Hepatocyte (in vitro differentiated cells): Measurements from ENCODE around the gene EHD1. TPM values are rescaled to one million over a fixed set of nuclear protein-coding genes. Genes with fewer than 3 reads are reported as not detected.

Source experiments
- DNase-seq: peaks from one replicate; pipeline ENCODE4 v3.0.0-alpha.2; 2016; ENCODE audit warnings: low spot score
- H2AFZ ChIP-seq: fragments of 200-600 bp; sonication (generic); 2 replicates; pipeline ENCODE4 v1.6.0; 2016; ENCODE audit warnings: antibody characterized with exemption, mild to moderate bottlenecking
- H3K27ac ChIP-seq: fragments of 200-600 bp; sonication (generic); 2 replicates; pipeline ENCODE4 v1.5.1; 2016; ENCODE audit warnings: mild to moderate bottlenecking
- H3K27me3 ChIP-seq: fragments of 200-600 bp; sonication (generic); 2 replicates; pipeline ENCODE4 v1.6.1; 2016
- H3K36me3 ChIP-seq: fragments of 200-600 bp; sonication (generic); replicated peaks from 2 replicates; pipeline ENCODE4 v1.5.1; 2016; ENCODE audit warnings: low read depth; ENCODE audit not compliant: insufficient read depth
- H3K4me1 ChIP-seq: fragments of 200-600 bp; sonication (generic); 2 replicates; pipeline ENCODE4 v1.5.1; 2016; ENCODE audit warnings: mild to moderate bottlenecking, moderate library complexity; ENCODE audit not compliant: insufficient read depth
- H3K4me2 ChIP-seq: fragments of 200-600 bp; sonication (generic); 2 replicates; pipeline ENCODE4 v1.6.0; 2016
- H3K4me3 ChIP-seq: fragments of 200-600 bp; sonication (generic); 2 replicates; pipeline ENCODE4 v1.5.1; 2016; ENCODE audit warnings: mild to moderate bottlenecking
- H3K79me2 ChIP-seq: fragments of 200-600 bp; sonication (generic); 2 replicates; pipeline ENCODE4 v1.6.0; 2017; ENCODE audit warnings: mild to moderate bottlenecking
- H3K9me2 ChIP-seq: fragments of 200-600 bp; sonication (generic); replicated peaks from 2 replicates; pipeline ENCODE4 v1.6.0; 2017; ENCODE audit warnings: mild to moderate bottlenecking; ENCODE audit not compliant: insufficient read depth
- H3K9me3 ChIP-seq: fragments of 200-600 bp; sonication (generic); 2 replicates; pipeline ENCODE4 v1.5.1; 2016; ENCODE audit warnings: low read depth, mild to moderate bottlenecking
- H4K20me1 ChIP-seq: fragments of 200-600 bp; sonication (generic); 2 replicates; pipeline ENCODE4 v1.6.0; 2016; ENCODE audit warnings: mild to moderate bottlenecking; ENCODE audit not compliant: insufficient read depth, poor library complexity, severe bottlenecking
- EZH2 ChIP-seq: fragments of 200-600 bp; sonication (generic); IDR thresholded peaks from 2 replicates; pipeline ENCODE4 v1.6.1; 2016; ENCODE audit warnings: antibody characterized with exemption, mild to moderate bottlenecking, borderline replicate concordance
- EZH2phosphoT487 ChIP-seq: fragments of 200-600 bp; sonication (generic); IDR thresholded peaks from one replicate; pipeline ENCODE4 v1.6.1; 2018; ENCODE audit warnings: antibody characterized with exemption, mild to moderate bottlenecking, low read depth, moderate library complexity; ENCODE audit not compliant: unreplicated experiment, severe bottlenecking
- WGBS: methylation state at CpG from one replicate; pipeline ENCODE4 v1.1.6; 2016; ENCODE audit warnings: low lambda C conversion rate; ENCODE audit errors: missing lambda C conversion rate; 5-methylcytosine and 5-hydroxymethylcytosine counted together
- polyA plus RNA-seq: library from polyadenylated mRNA; unstranded; fragments of >200 nt; fragmentation: Nextera tagmentation; extraction: Ambion mirVana; gene quantifications from 2 replicates; pipeline ENCODE4 v1.2.1, GENCODE V29; 2016
- total RNA-seq: library from RNA; depleted of rRNA; stranded (reverse); fragments of >200 nt; gene quantifications from 2 replicates; pipeline ENCODE4 v1.2.3, GENCODE V29; 2014
- TF ChIP-seq, protein P1 (sequence below): fragments of 200-600 bp; sonication (generic); IDR thresholded peaks from 2 replicates; pipeline ENCODE4 v1.5.1; 2016; ENCODE audit warnings: antibody characterized with exemption, mild to moderate bottlenecking; ENCODE audit not compliant: poor library complexity

Gene EHD1
- total and polyA plus RNA-seq, 2 experiments from 2014 or later: 52.4 to 69.5 TPM

DNA sequence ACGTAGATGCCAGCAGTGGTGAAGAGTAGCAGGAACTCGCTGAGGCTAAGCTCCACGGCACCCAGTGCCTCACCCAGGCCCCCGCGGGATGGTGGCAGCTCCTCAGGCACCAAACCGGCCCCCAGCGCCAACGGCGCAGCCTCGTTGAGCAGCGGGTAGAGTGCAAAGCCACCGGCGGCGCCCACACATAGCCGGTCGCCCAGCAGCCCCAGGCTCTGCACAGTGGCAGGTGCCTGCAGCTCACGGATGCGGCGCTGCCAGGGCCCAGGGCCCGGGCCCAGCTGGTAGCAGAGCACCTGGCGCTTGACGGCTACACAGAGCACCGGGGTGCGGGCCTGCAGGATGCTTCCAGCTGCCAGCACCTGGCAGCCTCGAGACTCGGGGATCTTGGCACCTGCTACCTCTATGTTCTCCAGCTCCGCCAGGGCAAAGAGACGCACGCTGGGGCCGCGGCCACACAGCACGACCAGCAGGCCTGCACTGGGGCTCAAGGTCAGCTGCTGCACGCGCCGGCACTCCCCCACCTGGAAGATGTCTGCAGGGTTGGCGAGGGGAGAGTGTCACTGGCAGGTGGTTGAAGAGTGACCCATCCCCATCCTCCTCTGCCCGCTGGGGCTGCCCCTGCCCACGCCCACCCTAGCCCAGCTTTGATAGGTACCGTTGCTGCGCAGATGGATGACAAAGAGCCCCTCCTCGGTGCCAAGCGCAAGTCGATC, 48.7 kb downstream of the EHD1 start:
- WGBS: 96% methylated on average over 42 of the region's 43 CpGs
- Histone ChIP-seq H3K36me3 (no peaks in the 10 kb centered on the region), H3K79me2 (no peaks in the 10 kb centered on the region), H3K4me3 (no peak overlapping the region), H3K9me3 (no peaks in the 10 kb centered on the region), H3K9me2 (no peaks in the 10 kb centered on the region), H3K4me2 (no peak overlapping the region), H3K27me3 (no peaks in the 10 kb centered on the region), H3K4me1 (no peaks in the 10 kb centered on the region), H2AFZ (no peak overlapping the region), H3K27ac (no peak overlapping the region), H4K20me1 (no peaks in the 10 kb centered on the region)
- DNase-seq: no peak
- TF ChIP-seq EZH2 (no peak), EZH2phosphoT487 (no peak)
- TF ChIP-seq, protein P1, sequence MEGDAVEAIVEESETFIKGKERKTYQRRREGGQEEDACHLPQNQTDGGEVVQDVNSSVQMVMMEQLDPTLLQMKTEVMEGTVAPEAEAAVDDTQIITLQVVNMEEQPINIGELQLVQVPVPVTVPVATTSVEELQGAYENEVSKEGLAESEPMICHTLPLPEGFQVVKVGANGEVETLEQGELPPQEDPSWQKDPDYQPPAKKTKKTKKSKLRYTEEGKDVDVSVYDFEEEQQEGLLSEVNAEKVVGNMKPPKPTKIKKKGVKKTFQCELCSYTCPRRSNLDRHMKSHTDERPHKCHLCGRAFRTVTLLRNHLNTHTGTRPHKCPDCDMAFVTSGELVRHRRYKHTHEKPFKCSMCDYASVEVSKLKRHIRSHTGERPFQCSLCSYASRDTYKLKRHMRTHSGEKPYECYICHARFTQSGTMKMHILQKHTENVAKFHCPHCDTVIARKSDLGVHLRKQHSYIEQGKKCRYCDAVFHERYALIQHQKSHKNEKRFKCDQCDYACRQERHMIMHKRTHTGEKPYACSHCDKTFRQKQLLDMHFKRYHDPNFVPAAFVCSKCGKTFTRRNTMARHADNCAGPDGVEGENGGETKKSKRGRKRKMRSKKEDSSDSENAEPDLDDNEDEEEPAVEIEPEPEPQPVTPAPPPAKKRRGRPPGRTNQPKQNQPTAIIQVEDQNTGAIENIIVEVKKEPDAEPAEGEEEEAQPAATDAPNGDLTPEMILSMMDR: no peak

- no peaks in the 10 kb centered on the region for H3K4me1 ChIP-seq
- no peak for TF ChIP-seq EZH2phosphoT487
- TF ChIP-seq EZH2: no peak
- TF ChIP-seq, protein P1: no peak
- no peak overlapping the region for H3K27ac ChIP-seq
- no peaks in the 10 kb centered on the region for H3K9me2 ChIP-seq
- H3K36me3 ChIP-seq: no peaks in the 10 kb centered on the region
- no peaks in the 10 kb centered on the region for H4K20me1 ChIP-seq
- no peak for DNase-seq
- H3K9me3 ChIP-seq: no peaks in the 10 kb centered on the region
- no peak overlapping the region for H3K4me3 ChIP-seq
- H3K79me2 ChIP-seq: no peaks in the 10 kb centered on the region
- WGBS: 96% methylated on average over 22 of the region's 22 CpGs
- H2AFZ ChIP-seq: no peak overlapping the region
- no peak overlapping the region for H3K4me2 ChIP-seq
- no peaks in the 10 kb centered on the region for H3K27me3 ChIP-seq
These were observed 51.0 kb downstream of the EHD1 start for GRCh38 chr11:64827451-64827839.

DNA sequence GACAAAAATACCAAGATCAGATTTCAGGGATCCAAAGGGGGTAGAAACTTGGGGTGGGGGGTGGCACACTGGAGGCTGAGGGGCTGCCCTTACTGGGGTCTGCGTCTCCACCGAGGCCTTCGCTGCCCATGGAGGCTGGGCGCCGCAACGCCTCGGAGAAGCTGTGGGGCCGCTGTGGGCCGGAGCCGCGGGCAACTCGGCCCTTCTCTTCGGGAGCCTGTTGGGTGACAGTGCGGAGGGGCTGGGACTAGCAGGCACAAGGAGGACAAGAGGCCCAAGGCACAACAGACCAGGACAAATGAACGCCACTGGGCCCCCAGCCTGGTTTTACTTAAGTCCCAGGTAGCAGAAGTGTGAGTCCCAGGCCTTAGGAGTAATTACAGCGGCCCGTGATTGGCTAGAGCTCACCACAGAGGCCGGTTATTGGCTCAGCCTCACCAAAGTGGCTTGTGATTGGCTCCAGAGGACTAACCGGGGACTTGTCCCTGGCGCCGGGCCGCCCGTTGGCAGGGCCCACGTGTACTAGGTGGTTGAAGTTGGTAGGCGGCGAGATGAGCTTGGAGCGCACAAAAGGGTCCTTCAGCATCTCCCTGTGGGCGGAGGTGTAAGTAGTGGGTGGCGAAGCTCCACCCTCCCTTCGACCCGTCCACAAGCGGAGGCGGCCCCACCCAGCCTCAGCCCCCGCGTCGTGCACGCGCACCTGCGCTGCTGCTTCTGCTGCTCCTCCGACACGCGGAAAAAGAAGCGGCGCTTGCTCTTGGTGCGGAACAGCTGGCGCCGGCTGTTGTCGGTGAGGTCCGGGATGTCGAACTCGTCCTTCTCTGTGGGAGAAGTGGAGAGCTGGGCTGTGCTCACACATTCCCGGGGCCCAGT, 51.6 kb downstream of the EHD1 start:
- 97% methylated on average over 51 of the region's 52 CpGs for WGBS
- H3K4me1 ChIP-seq: no peaks in the 10 kb centered on the region
- TF ChIP-seq EZH2: no peak
- no peak for TF ChIP-seq EZH2phosphoT487
- TF ChIP-seq, protein P1: no peak
- H3K27ac ChIP-seq: no peak overlapping the region
- H3K79me2 ChIP-seq: no peaks in the 10 kb centered on the region
- H3K9me3 ChIP-seq: no peaks in the 10 kb centered on the region
- no peak overlapping the region for H2AFZ ChIP-seq
- H4K20me1 ChIP-seq: no peaks in the 10 kb centered on the region
- no peak for DNase-seq
- no peaks in the 10 kb centered on the region for H3K36me3 ChIP-seq
- H3K27me3 ChIP-seq: no peaks in the 10 kb centered on the region
- H3K4me2 ChIP-seq: no peak overlapping the region
- H3K9me2 ChIP-seq: no peaks in the 10 kb centered on the region
- H3K4me3 ChIP-seq: no peak overlapping the region
